Activated CD4-positive, alpha-beta T cell treated with anti-CD3 and anti-CD28 coated beads, Interleukin-2, amount 50 U/mL, for 1 hour (primary cell): ENCODE measurements around the gene PLCH1.

Experiments used
- DNase-seq: peaks from one replicate; pipeline ENCODE4 v3.0.0-alpha.2; 2020

The PLCH1 gene

DNA sequence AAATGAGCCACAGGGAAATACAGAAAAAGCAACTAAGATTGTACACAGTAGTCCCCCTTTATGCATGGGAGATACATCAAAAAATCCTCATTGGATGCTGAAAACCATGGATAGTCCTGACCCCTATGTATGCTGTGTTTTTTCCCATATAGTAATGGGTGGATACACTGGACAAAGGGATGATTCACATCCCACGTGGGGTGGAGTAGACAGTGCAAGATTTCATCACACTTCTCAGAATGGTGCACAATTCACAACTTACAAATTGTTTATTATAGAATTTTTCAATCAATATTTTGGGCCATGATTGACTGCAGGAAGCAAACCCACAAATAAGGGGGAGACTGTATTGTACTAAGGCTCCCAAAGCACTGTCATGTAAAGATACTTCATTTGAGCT lies 227.0 kb downstream of the PLCH1 start:
- DNase-seq: no peak

- no peak for DNase-seq
Observed at GRCh38 chr3:155516439-155516838, 228.4 kb downstream of the PLCH1 start.

DNA sequence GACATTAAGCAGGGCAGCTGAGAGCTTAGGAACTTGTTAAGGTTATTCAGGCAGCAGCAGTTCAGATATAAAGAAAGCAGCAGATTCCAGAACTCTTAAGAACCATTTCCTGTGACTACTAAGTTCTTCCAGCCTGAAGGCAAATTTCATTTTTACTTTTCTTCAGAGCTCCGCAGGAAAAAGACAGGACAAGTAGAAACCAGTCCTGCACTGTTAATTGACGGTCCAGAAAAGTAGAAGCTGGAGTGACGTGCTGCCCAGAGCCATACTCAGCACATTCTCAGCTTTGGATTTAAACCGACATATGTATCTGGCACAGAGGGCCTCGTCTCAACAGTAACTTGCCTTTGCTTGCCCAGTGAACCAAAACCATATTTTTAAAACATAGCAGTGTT lies 232.0 kb downstream of the PLCH1 start:
- DNase-seq: no peak

GRCh38 chr3:155512175-155512866 lies 232.6 kb downstream of the PLCH1 start:
- no peak for DNase-seq

- no peak for DNase-seq
Observed at GRCh38 chr3:155504682-155505081, 240.2 kb downstream of the PLCH1 start.

DNA sequence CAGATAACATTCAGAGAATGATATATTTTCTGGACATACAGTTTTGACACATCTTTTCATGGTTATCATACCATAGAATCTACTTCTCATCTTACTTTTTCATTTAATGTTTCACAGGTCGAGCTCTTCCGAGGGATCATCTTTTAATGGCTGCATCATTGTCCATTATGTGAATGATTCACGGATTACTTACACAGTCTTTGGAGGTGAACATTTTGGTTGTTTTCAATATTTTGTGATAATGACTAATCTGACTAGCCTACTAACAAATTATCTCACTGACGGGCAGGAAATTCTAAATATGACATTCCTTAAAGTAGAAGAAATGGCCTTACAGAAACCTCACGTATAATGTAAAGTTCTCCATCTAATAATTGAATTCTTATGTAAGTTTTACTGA lies 242.2 kb downstream of the PLCH1 start:
- no peak for DNase-seq

GRCh38 chr3:155500194-155500818 lies 244.6 kb downstream of the PLCH1 start:
- DNase-seq: no peak

- no peak for DNase-seq
Observed at GRCh38 chr3:155497930-155498647, 246.8 kb downstream of the PLCH1 start.

GRCh38 chr3:155496206-155496605 lies 248.7 kb downstream of the PLCH1 start:
- no peak for DNase-seq

GRCh38 chr3:155495387-155495786 lies 249.5 kb downstream of the PLCH1 start:
- DNase-seq: no peak

GRCh38 chr3:155494332-155494731 lies 250.5 kb downstream of the PLCH1 start:
- no peak for DNase-seq

GRCh38 chr3:155492841-155493240 lies 252.0 kb downstream of the PLCH1 start:
- no peak for DNase-seq

GRCh38 chr3:155491696-155492095 lies 253.2 kb downstream of the PLCH1 start:
- DNase-seq: no peak

GRCh38 chr3:155488671-155489070 lies 256.2 kb downstream of the PLCH1 start:
- no peak for DNase-seq

DNA sequence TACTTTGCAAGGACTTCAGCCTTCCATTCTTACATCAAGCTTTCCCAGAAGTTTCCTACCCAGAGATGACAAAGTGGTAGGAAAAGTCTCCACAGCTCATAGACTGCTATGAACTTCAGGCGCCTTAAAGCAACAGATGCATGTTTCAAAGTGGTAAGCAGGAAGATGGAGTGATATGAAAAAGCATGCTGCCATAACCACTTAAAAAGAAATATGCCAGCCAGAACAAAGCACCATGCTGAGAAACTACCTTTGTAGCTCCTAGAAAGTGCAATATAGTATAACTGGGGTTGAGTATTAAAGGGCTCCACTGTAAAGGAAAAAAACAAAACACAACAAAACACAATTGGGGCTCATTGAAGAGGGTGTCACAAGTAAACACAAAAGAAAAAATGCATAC lies 259.0 kb downstream of the PLCH1 start:
- DNase-seq: no peak

- no peak for DNase-seq
Observed at GRCh38 chr3:155481591-155481990, 263.3 kb downstream of the PLCH1 start.

- no peak for DNase-seq
Observed at GRCh38 chr3:155481089-155481488, 263.8 kb downstream of the PLCH1 start.

GRCh38 chr3:155465664-155466063 lies 279.2 kb downstream of the PLCH1 start:
- DNase-seq: no peak

- no peak for DNase-seq
Observed at GRCh38 chr3:155462672-155463071, 282.2 kb downstream of the PLCH1 start.

GRCh38 chr3:155457591-155457990 lies 287.3 kb downstream of the PLCH1 start:
- DNase-seq: no peak

GRCh38 chr3:155455765-155456164 lies 289.1 kb downstream of the PLCH1 start:
- no peak for DNase-seq

GRCh38 chr3:155453512-155453911 lies 291.4 kb downstream of the PLCH1 start:
- DNase-seq: no peak

DNA sequence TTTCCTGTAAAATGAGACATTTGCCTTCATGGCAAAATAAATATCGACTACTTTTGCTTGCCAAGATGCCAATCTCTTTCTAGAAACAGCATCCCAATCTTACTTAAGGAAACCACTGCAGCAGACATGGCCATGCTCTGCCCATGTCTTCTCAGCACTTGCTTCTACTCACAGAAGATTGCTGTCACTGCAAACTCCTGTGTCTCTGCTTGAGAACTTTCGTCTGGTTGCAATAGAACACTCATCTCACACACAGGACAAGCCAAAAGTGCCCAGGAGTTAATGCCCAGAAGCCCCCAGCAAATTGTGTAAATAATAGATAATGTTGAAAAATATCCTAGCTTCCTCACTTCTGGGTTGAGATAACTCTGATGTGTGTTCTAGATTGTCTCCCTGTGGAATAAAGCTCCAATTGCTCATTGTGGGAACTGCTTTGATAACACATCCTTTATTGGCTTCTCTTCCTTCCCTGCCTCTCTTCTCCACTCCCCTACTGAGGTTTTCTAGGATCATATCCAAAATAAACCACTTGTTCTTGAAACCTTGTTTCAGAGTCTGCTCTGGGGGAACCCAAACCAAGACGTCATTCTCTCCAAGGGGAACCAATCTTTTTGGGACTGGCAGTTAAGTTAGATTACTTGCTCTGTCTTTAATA lies 295.1 kb downstream of the PLCH1 start:
- DNase-seq: no peak

- no peak for DNase-seq
Observed at GRCh38 chr3:155448531-155448930, 296.3 kb downstream of the PLCH1 start.
